GM12875 (cell line): Measurements from ENCODE around the gene ZNF469.

Experiments used
- H3K4me3 ChIP-seq: one replicate; pipeline ENCODE4 v1.5.1; 2011; ENCODE audit warnings: low read depth, low read length, control low read depth
- CTCF ChIP-seq: IDR thresholded peaks from 2 replicates; pipeline ENCODE4 v1.5.1; 2011; ENCODE audit warnings: low read depth, mild to moderate bottlenecking, control low read depth, inconsistent platforms, low read length, moderate library complexity, borderline replicate concordance; ENCODE audit not compliant: insufficient read depth

ZNF469 gene

GRCh38 chr16:88395669-88396584 is 13.2 kb downstream of the ZNF469 start:
- H3K4me3 ChIP-seq, result no peak overlapping the region

GRCh38 chr16:88398170-88398873 is 15.6 kb downstream of the ZNF469 start:
- no peak overlapping the region for H3K4me3 ChIP-seq
- TF ChIP-seq CTCF, result no peak

More at GRCh38 chr16:88395669-88396584, 13.2 kb downstream of the ZNF469 start:
- no peak for TF ChIP-seq CTCF

- no peak for TF ChIP-seq CTCF
- H3K4me3 ChIP-seq, result no peak overlapping the region
Observed at GRCh38 chr16:88398874-88399178, 16.1 kb downstream of the ZNF469 start.

GRCh38 chr16:88400186-88400585 is 17.4 kb downstream of the ZNF469 start:
- H3K4me3 ChIP-seq, result no peak overlapping the region
- no peak for TF ChIP-seq CTCF

GRCh38 chr16:88401604-88402246 is 19.0 kb downstream of the ZNF469 start:
- no peak overlapping the region for H3K4me3 ChIP-seq
- no peak for TF ChIP-seq CTCF

GRCh38 chr16:88402551-88403240 is 19.9 kb downstream of the ZNF469 start:
- H3K4me3 ChIP-seq, result no peak overlapping the region
- no peak for TF ChIP-seq CTCF
